Astrocyte (in vitro differentiated cells and primary cell): Measurements from ENCODE around the gene ELP6.

Experiments used
- CTCF ChIP-seq: IDR thresholded peaks from 2 replicates; pipeline ENCODE4 v1.5.1; 2011; ENCODE audit warnings: low read depth, mild to moderate bottlenecking, inconsistent platforms, low read length, moderate library complexity; ENCODE audit not compliant: insufficient read depth
- EZH2 ChIP-seq: IDR thresholded peaks from 2 replicates; pipeline ENCODE4 v1.6.1; 2012; ENCODE audit warnings: mild to moderate bottlenecking, low read length, inconsistent platforms; ENCODE audit not compliant: insufficient read depth

DNA sequence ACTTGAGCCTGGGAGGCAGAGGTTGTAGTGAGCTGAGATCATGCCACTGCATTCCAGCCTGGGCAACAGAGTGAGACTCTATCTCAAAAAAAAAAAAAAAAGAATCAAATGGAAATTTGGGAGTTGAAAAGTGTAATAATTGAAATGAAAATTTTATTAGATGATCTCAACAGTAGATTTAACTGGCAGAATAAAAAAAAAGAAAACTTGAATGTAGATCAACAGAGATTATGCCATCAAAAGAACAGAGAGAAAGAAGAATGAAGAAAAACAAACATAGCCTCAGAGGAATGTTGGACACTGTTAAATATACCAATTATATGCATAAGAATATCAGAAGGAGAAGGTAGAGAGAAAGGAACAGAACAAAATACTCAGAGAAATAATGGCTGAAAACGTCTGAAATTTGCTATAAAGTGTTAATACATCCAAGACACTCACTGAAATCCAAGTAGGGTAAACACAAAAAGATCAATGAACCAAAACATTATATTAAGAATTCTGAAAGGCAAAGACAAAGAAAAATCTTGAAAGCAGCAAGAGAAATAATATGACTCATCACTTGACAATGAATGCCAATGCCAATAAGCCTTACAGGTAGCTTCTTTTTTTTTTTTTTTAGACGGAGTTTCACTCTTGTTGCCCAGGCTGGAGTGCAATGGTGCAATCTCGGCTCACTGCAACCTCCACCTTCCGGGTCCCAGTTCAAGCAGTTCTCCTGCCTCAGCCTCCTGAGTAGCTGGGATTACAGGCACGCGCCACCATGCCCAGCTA, 14.6 kb upstream of the ELP6 start:
- no peak for TF ChIP-seq CTCF
- no peak for TF ChIP-seq EZH2
